ENCODE results near the gene ZNF175.

ZNF175 gene

DNA sequence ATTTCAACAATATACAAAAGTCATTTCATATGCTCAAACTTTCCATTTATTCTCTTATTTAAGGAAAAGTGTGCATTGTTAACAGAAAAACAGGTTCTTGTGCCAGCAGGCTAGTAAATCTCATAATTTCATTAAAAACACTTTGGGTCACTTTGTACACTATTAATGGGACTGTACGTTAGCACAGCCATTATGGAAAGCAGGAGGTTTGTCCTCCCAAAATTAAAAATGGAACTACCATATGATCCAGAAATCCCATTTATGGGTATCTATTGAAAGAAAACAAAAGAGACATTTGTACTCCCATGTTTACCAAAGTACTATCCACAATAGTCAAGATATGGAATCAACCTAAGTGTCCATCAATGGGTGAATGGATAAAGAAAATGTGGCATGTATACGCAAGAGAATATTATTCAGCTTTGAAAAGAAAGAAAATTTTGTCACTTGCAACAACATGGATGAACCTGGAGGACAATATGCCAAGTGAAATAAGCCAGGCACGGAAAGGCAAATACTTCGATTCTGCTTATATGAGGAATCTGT is 31.2 kb upstream of the ZNF175 start:
- no peak for DNase-seq (ENCODE audit: low read depth in 1 of 2, low spot score in 1 of 2)
- TF ChIP-seq POLR2AphosphoS5 (IDR thresholded peaks at IDR 0.05; ENCODE audit: low read depth) (no peak), SPI1 (IDR thresholded peaks at IDR 0.05; ENCODE audit: borderline replicate concordance, low read depth) (no peak), GABPA (IDR thresholded peaks at IDR 0.05; ENCODE audit: low read depth) (no peak)
- TF ChIP-seq, protein P1, sequence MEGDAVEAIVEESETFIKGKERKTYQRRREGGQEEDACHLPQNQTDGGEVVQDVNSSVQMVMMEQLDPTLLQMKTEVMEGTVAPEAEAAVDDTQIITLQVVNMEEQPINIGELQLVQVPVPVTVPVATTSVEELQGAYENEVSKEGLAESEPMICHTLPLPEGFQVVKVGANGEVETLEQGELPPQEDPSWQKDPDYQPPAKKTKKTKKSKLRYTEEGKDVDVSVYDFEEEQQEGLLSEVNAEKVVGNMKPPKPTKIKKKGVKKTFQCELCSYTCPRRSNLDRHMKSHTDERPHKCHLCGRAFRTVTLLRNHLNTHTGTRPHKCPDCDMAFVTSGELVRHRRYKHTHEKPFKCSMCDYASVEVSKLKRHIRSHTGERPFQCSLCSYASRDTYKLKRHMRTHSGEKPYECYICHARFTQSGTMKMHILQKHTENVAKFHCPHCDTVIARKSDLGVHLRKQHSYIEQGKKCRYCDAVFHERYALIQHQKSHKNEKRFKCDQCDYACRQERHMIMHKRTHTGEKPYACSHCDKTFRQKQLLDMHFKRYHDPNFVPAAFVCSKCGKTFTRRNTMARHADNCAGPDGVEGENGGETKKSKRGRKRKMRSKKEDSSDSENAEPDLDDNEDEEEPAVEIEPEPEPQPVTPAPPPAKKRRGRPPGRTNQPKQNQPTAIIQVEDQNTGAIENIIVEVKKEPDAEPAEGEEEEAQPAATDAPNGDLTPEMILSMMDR (IDR thresholded peaks at IDR 0.05; ENCODE audit: insufficient read depth, low read length), result no peak
- TF ChIP-seq, protein P2, sequence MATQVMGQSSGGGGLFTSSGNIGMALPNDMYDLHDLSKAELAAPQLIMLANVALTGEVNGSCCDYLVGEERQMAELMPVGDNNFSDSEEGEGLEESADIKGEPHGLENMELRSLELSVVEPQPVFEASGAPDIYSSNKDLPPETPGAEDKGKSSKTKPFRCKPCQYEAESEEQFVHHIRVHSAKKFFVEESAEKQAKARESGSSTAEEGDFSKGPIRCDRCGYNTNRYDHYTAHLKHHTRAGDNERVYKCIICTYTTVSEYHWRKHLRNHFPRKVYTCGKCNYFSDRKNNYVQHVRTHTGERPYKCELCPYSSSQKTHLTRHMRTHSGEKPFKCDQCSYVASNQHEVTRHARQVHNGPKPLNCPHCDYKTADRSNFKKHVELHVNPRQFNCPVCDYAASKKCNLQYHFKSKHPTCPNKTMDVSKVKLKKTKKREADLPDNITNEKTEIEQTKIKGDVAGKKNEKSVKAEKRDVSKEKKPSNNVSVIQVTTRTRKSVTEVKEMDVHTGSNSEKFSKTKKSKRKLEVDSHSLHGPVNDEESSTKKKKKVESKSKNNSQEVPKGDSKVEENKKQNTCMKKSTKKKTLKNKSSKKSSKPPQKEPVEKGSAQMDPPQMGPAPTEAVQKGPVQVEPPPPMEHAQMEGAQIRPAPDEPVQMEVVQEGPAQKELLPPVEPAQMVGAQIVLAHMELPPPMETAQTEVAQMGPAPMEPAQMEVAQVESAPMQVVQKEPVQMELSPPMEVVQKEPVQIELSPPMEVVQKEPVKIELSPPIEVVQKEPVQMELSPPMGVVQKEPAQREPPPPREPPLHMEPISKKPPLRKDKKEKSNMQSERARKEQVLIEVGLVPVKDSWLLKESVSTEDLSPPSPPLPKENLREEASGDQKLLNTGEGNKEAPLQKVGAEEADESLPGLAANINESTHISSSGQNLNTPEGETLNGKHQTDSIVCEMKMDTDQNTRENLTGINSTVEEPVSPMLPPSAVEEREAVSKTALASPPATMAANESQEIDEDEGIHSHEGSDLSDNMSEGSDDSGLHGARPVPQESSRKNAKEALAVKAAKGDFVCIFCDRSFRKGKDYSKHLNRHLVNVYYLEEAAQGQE (IDR thresholded peaks at IDR 0.05; ENCODE audit: insufficient replicate concordance, low read depth), result no peak
- no peak overlapping the region for H3K27ac ChIP-seq (replicated peaks)
- no peaks in the 10 kb centered on the region for H3K27me3 ChIP-seq (ENCODE audit: insufficient read depth, poor library complexity, severe bottlenecking)
- no peak overlapping the region for H3K4me3 ChIP-seq (replicated peaks; ENCODE audit: insufficient read depth, low read length)

DNA sequence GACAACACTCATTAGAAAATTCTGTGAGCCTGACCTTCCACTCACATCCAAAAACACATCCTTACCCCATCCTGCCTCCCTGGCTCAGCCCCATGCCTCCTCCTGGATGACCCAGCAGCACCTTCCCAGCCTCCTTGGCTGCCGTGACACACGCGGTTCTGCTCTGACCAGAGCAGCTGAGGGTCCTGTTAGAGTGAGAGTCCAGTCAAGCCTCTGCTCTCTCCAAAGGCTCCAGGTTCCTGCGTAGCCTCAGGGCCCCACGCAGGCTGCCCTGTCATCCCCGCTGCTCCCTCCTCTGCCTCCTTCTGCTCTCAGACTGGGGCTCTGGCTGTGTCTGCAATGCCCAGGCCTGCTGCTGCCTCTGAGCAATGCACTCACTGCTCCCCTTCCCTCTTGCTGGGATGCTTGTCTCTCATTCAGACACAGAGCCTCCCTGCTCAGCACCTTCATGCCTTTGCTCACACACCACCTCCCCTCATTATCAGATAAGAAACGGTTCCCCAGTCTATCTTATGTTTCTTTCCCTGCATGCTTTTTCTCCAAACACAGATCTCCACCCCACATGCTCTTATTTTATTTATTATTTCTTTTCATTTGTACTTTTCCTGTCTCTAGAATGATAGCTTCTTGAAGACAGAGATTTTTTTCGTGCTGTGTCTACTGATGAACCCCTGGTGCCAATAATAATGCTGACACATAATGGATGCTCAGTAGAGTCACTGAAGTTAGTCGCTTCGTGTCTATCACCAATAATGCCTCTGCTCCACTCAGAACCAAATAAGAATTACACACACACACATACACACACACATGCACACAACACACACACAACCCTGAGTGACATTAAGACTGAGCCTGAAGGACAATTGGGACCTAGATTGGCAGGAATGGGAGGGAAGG is 29.4 kb upstream of the ZNF175 start:
- Histone ChIP-seq H3K27ac (replicated peaks) (no peak overlapping the region), H3K27me3 (ENCODE audit: insufficient read depth, poor library complexity, severe bottlenecking) (no peaks in the 10 kb centered on the region), H3K4me3 (replicated peaks; ENCODE audit: insufficient read depth, low read length) (no peak overlapping the region)
- no peak for DNase-seq (ENCODE audit: low read depth in 1 of 2, low spot score in 1 of 2)
- TF ChIP-seq SPI1 (IDR thresholded peaks at IDR 0.05; ENCODE audit: borderline replicate concordance, low read depth) (no peak), GABPA (IDR thresholded peaks at IDR 0.05; ENCODE audit: low read depth) (no peak), POLR2AphosphoS5 (IDR thresholded peaks at IDR 0.05; ENCODE audit: low read depth) (no peak)
- TF ChIP-seq, protein P1 (IDR thresholded peaks at IDR 0.05; ENCODE audit: insufficient read depth, low read length), result no peak
- TF ChIP-seq, protein P2 (IDR thresholded peaks at IDR 0.05; ENCODE audit: insufficient replicate concordance, low read depth), result no peak

DNA sequence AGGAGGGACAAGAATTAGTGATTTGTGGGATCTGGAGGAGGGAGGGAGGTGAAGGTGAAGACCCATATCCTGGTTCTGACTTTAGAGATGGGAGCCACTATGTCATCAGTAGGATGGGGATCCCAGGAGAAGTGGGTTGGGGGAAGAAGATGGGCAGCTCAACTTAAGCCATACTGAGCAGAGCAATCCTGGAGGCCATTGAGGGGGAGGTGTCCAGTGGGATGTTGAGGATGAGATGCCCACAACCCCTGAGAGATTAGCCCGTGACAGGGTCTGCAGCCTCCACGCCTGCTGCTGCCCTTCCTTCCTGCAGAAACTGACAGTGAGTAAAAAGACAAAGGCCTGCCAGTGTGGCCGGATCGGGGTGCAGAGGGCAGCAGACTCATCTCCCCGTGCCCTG is 28.4 kb upstream of the ZNF175 start:
- Histone ChIP-seq H3K4me3 (replicated peaks; ENCODE audit: insufficient read depth, low read length) (no peak overlapping the region), H3K27ac (replicated peaks) (no peak overlapping the region), H3K27me3 (ENCODE audit: insufficient read depth, poor library complexity, severe bottlenecking) (no peaks in the 10 kb centered on the region)
- TF ChIP-seq, protein P2 (IDR thresholded peaks at IDR 0.05; ENCODE audit: insufficient replicate concordance, low read depth), result no peak
- no peak for TF ChIP-seq GABPA (IDR thresholded peaks at IDR 0.05; ENCODE audit: low read depth)
- TF ChIP-seq, protein P1 (IDR thresholded peaks at IDR 0.05; ENCODE audit: insufficient read depth, low read length), result no peak
- no peak for TF ChIP-seq SPI1 (IDR thresholded peaks at IDR 0.05; ENCODE audit: borderline replicate concordance, low read depth)
- no peak for TF ChIP-seq POLR2AphosphoS5 (IDR thresholded peaks at IDR 0.05; ENCODE audit: low read depth)
- no peak for DNase-seq (ENCODE audit: low read depth in 1 of 2, low spot score in 1 of 2)
